ENCODE results near the gene FLOT2. TPM values are rescaled to one million over a fixed set of nuclear protein-coding genes. Genes with fewer than 3 reads are reported as not detected.
"Not testable (repeated sequence)": the region's sequence is repeated elsewhere in the genome, so short reads cannot be mapped to it uniquely, and the experiment has no call there.

FLOT2 gene
- polyA plus RNA-seq, 1 experiment: 86.0 TPM

- no peak for TF ChIP-seq CTCF (IDR thresholded peaks at IDR 0.05; ENCODE audit: insufficient read depth, low read depth, low read length)
- H3K27me3 ChIP-seq (ENCODE audit: control insufficient read depth, insufficient read depth, low read length): no peaks in the 10 kb centered on the region
- CTCF ChIA-PET: interaction anchor here (0.8 to 2.2 kb wide), 12 partner anchors 10 to 219 kb away, joined by 3 to 9 read pairs (median 5); partner anchors contain the start of gene TLCD1
- POLR2A ChIA-PET: interaction anchor here (0.6 to 0.7 kb wide), 2 partner anchors 70 to 169 kb away, joined by 3 to 5 read pairs; no protein-coding TSS in a partner anchor
- H3K4me3 ChIP-seq (ENCODE audit: low read depth, low read length): peak overlapping the region; percentile 85
- H3K36me3 ChIP-seq (ENCODE audit: control insufficient read depth, insufficient read depth, low read length): no peaks in the 10 kb centered on the region
- no peak for DNase-seq (ENCODE audit: low read depth)
Observed at GRCh38 chr17:28897769-28898526, 415 bp upstream of the FLOT2 start.

- CTCF ChIA-PET: interaction anchor here (0.9 to 2.2 kb wide), 8 partner anchors 11 to 170 kb away, joined by 3 to 6 read pairs (median 3); no protein-coding TSS in a partner anchor
- TF ChIP-seq CTCF (IDR thresholded peaks at IDR 0.05; ENCODE audit: insufficient read depth, low read depth, low read length): no peak
- POLR2A ChIA-PET: no interaction called here
- Histone ChIP-seq H3K27me3 (ENCODE audit: control insufficient read depth, insufficient read depth, low read length) (no peaks in the 10 kb centered on the region), H3K4me3 (ENCODE audit: low read depth, low read length) (peak overlapping the region; percentile 85), H3K36me3 (ENCODE audit: control insufficient read depth, insufficient read depth, low read length) (peaks cover 4% of the 10 kb centered on the region)
- DNase-seq (ENCODE audit: low read depth): no peak
Observed at GRCh38 chr17:28896491-28896883, 1.0 kb downstream of the FLOT2 start.

- Histone ChIP-seq H3K36me3 (ENCODE audit: control insufficient read depth, insufficient read depth, low read length) (peaks cover 5% of the 10 kb centered on the region), H3K27me3 (ENCODE audit: control insufficient read depth, insufficient read depth, low read length) (no peaks in the 10 kb centered on the region), H3K4me3 (ENCODE audit: low read depth, low read length) (peak overlapping the region; percentile 85)
- no peak for DNase-seq (ENCODE audit: low read depth)
- POLR2A ChIA-PET: no interaction called here
- no peak for TF ChIP-seq CTCF (IDR thresholded peaks at IDR 0.05; ENCODE audit: insufficient read depth, low read depth, low read length)
- CTCF ChIA-PET: interaction anchor here (0.5 to 2.2 kb wide), 8 partner anchors 12 to 169 kb away, joined by 3 to 6 read pairs (median 3); no protein-coding TSS in a partner anchor
Observed at GRCh38 chr17:28895794-28896447, 1.6 kb downstream of the FLOT2 start.

- H3K27me3 ChIP-seq (ENCODE audit: control insufficient read depth, insufficient read depth, low read length); H3K4me3 ChIP-seq (ENCODE audit: low read depth, low read length); DNase-seq (ENCODE audit: low read depth); POLR2A ChIA-PET; H3K36me3 ChIP-seq (ENCODE audit: control insufficient read depth, insufficient read depth, low read length): not testable (repeated sequence)
- CTCF ChIA-PET: interaction anchor here (0.8 to 1.5 kb wide), 4 partner anchors 119 to 144 kb away, joined by 3 to 5 read pairs (median 3); no protein-coding TSS in a partner anchor
Observed at GRCh38 chr17:28893248-28894183, 4.0 kb downstream of the FLOT2 start.

- no peak for TF ChIP-seq CTCF (IDR thresholded peaks at IDR 0.05; ENCODE audit: insufficient read depth, low read depth, low read length)
- DNase-seq (ENCODE audit: low read depth): no peak
- Histone ChIP-seq H3K36me3 (ENCODE audit: control insufficient read depth, insufficient read depth, low read length) (peaks cover 12% of the 10 kb centered on the region), H3K27me3 (ENCODE audit: control insufficient read depth, insufficient read depth, low read length) (no peaks in the 10 kb centered on the region), H3K4me3 (ENCODE audit: low read depth, low read length) (no peak overlapping the region)
- POLR2A ChIA-PET: no interaction called here
- CTCF ChIA-PET: interaction anchor here (0.6 to 1.6 kb wide), 4 partner anchors 10 to 46 kb away, joined by 3 read pairs; partner anchors contain the start of gene ERAL1
Observed at GRCh38 chr17:28892024-28892423, 5.5 kb downstream of the FLOT2 start.

All from BJ (cell line).